ENCODE data around the gene NFKBIB.

DNA sequence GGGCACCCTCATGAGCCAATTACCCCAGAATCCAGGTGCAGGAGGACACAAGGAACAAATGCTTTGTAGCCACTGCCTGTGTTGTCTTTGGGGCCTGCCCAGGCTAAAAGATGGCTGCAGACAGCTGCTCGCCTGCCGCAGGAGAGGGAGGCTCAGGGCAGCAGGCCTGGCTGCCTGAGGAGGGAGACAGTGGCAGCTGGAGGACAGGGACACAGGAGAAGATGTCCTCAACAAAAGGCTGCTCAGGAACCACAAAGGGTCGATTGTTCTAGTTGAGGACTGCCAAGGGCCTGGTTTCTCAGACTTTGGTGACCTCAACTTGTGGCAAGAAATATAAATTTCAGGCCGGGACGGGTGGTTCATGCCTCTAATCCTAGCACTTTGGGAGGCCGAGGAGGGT lies 8.0 kb upstream of the NFKBIB start:
- TF ChIP-seq, protein P1, sequence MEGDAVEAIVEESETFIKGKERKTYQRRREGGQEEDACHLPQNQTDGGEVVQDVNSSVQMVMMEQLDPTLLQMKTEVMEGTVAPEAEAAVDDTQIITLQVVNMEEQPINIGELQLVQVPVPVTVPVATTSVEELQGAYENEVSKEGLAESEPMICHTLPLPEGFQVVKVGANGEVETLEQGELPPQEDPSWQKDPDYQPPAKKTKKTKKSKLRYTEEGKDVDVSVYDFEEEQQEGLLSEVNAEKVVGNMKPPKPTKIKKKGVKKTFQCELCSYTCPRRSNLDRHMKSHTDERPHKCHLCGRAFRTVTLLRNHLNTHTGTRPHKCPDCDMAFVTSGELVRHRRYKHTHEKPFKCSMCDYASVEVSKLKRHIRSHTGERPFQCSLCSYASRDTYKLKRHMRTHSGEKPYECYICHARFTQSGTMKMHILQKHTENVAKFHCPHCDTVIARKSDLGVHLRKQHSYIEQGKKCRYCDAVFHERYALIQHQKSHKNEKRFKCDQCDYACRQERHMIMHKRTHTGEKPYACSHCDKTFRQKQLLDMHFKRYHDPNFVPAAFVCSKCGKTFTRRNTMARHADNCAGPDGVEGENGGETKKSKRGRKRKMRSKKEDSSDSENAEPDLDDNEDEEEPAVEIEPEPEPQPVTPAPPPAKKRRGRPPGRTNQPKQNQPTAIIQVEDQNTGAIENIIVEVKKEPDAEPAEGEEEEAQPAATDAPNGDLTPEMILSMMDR (IDR thresholded peaks at IDR 0.05), result no peak
- TF ChIP-seq EP300 (IDR thresholded peaks at IDR 0.05) (no peak), POLR2AphosphoS5 (IDR thresholded peaks at IDR 0.05) (no peak), POLR2A (IDR thresholded peaks at IDR 0.05) (no peak)
